SK-MEL-5 (cell line): ENCODE data around the gene ACAD10. TPM values are rescaled to one million over a fixed set of nuclear protein-coding genes. Genes with fewer than 3 reads are reported as not detected.

Experiments used
- DNase-seq: peaks from one replicate; pipeline ENCODE4 v3.0.0-alpha.2; 2016; ENCODE audit warnings: low read depth, low spot score
- in situ Hi-C: cut with HindIII; loops from 2 replicates; pipeline ENCODE4 v1.10.0; 2016; ENCODE audit warnings: low sequenced_read_pairs, high pct_unique_total_duplicates, low pct_unique_long_range_greater_than_20kb
- small RNA-seq, 2 experiments: library from RNA; depleted of rRNA; stranded (forward); fragments of <200 nt; gene quantifications; one replicate each; pipeline ENCODE3, GENCODE V24; 2014
- total RNA-seq: library from RNA; depleted of rRNA; stranded (reverse); fragments of >200 nt; shearing (Covaris generic); gene quantifications from 2 replicates; pipeline ENCODE4 v1.2.3, GENCODE V29; 2014; rRNA removed

The ACAD10 gene
- total RNA-seq, 1 experiment from 2014 or later, result 17.2 TPM

DNA sequence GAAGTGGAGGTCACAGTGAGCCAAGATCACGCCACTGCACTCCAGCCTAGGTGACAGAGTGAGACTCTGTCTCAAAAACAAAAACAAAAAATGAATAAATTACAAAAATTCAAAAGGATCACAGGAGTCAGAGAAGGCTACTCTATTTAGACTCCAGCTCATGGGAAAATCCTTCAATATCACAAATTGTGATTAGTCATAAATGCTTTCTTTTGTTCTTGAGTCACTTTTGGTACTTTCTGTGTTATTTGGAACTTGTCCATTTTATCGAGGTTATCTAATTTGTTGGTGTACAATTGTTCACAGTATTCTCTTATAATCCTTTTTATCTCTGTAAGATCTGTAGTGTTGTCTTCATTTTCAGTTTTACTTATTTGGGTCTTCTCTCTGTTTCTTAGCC lies 99.8 kb downstream of the ACAD10 start:
- in situ Hi-C loops, result no loop called here
- DNase-seq, result no peak

DNA sequence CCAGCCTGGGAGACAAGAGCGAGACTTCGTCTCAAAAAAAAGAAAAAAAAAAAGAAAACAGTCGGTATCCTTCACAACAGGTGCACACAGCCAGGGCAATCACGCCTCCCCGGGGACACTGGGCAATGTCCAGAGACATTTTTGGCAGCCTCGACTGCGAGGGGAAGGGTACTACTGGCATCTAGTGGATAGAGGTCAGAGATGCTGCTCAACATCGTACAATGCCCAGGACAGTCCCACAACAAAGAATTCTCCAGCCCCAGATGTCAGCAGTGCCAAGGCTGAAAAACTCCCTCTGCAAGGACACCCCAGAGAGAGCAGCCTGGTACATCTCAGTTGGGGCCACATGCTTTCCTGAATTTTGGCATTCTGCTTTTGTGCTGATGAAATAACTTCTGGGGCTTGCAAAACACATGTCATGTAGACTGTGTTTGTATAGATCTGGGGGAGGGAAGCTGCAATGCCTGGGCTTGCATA lies 102.4 kb downstream of the ACAD10 start:
- peak; percentile 59 for DNase-seq
- in situ Hi-C loops, result no loop called here

DNA sequence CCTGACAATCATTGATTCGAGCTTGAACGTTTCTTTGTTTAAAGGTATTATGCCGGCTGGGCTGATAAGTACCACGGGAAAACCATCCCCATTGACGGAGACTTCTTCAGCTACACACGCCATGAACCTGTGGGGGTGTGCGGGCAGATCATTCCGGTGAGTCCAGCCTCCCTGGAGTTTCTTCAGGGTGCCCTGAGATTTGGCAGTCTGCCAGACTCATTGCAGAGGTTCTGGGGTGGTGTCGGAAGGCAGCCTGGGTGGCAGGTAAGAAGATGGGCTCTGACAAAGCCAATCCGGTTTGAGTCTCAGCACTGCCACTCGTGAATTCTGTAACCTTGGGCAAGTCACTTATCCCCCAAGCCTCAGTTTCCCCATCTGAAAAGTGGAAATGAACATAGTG lies 103.9 kb downstream of the ACAD10 start:
- in situ Hi-C loops, result no loop called here

DNA sequence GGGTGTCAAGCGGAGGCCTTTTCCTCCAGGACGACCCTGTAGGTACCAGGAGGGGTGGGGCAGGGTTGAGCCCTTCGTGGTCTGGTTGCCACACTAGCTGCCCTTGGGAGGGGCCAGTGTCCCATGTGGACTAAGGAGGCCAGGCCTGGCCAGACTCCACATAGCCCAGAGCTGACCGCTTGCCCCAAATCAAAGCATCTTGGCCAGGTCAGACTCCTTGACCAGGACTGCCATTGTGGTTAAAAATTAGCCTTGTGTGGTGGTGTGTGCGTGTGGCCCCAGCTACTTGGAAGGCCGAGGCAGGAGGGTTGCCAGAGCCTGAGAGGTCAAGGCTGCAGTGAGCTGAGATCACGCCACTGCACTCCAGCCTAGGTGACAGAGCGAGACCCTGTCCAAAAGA lies 105.7 kb downstream of the ACAD10 start:
- DNase-seq, result no peak
- in situ Hi-C loops, result no loop called here

More for the DNA sequence above, 103.9 kb downstream of the ACAD10 start:
- no peak for DNase-seq

DNA sequence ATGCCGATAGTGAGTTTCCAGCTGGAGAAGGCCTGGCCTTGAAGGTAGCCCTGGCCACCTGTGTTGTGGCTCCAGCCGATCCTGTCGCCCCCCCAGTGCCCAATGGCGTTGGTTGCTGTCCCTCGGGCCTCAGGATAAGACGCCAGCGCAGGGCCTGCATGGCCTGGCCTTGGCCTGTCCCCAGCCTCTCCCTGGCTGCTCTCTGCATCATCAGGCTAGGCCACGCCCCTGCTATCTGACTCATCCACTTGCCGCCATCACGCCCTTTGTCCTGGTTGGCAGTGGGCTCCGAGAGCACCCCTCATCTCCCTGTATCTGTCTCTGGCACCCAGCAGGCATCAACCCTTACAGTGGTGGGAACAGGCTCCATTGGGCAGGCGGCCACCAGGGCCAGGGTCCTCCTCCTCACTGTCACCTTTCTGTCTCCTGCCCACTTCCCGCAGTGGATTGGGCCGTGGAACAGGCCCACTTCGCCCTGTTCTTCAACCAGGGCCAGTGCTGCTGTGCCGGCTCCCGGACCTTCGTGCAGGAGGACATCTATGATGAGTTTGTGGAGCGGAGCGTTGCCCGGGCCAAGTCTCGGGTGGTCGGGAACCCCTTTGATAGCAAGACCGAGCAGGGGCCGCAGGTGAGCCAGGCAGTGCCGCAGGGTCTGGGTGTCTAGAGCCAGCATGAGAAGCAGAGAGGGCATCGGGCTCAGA lies 106.5 kb downstream of the ACAD10 start:
- DNase-seq, result no peak
- in situ Hi-C loops, result no loop called here

DNA sequence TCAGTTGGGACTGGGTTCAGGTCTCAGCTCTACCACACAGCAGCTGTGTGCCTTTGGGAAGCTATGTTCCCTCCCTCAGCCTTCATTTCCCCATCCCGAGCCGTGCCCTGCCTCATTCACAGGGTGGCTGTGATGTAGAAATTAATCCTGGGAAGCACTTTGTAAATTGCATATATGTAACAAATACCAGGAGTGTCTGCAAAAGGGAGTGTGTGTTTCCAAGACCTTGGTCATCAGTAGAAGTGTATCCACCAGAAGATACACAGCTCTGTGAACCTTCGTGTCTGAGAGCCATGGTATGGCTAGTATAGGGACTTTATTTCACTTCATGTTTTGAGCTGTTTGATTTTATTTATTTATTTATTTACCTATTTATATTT lies 107.0 kb downstream of the ACAD10 start:
- in situ Hi-C loops, result no loop called here
- DNase-seq, result no peak

DNA sequence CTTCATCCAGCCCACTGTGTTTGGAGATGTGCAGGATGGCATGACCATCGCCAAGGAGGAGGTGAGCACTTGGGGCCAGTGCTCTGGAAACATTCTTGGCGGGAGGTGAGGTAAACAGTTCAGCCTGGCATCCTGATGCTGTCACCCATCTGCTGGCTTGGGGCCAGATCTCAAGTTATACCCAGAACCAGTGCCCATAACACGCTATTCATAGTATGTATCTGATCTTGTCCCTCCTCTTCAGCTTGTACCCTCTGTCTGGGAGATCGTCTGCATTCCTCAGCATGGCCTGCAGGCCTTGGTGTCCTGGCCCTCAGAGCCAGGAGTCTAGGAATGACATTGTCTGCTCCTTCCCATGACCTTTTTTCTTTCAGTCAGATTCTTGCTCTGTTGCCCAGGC lies 112.3 kb downstream of the ACAD10 start:
- no peak for DNase-seq

DNA sequence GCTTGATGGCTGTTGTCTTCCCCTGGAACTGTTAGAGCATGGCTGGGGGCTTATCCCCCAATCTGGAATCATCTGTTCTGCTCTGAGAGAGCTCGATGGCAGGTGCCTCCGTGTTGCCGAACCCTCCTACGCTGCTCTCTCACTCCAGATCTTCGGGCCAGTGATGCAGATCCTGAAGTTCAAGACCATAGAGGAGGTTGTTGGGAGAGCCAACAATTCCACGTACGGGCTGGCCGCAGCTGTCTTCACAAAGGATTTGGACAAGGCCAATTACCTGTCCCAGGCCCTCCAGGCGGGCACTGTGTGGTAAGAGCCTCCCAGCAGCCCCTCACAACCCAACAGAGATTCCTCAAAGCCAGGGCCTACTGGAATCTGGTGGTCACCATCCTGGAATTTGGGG lies 113.9 kb downstream of the ACAD10 start:
- in situ Hi-C loops, result no loop called here
- DNase-seq, result no peak

More for the DNA sequence above, 112.3 kb downstream of the ACAD10 start:
- in situ Hi-C loops, result no loop called here

DNA sequence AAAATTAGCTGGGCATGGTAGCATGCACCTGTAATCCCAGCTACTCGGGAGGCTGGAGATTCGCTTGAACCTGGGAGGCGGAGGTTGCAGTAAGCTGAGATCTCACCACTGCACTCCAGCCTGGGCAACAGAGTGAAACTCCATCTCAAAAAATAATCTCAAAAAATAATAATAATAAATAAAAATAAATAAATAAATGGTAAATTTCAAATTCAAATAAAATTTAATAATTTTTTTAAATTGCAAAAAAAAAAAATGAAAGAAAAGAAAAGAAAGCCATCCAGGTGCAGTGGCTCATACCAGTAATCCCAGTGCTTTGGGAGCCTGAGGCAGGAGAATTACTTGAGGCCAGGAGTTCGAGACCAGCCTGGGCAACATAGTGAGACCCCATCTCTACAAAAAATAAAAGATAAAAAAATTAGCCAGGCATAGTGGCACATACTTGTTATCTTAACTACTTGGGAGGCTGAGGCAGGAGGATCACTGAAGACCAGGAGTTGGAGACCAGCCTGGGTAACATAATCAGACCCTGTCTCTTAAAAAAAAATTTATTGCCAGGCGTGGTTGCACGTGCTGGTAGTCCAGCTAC lies 117.3 kb downstream of the ACAD10 start:
- in situ Hi-C loops, result no loop called here
- DNase-seq, result no peak

DNA sequence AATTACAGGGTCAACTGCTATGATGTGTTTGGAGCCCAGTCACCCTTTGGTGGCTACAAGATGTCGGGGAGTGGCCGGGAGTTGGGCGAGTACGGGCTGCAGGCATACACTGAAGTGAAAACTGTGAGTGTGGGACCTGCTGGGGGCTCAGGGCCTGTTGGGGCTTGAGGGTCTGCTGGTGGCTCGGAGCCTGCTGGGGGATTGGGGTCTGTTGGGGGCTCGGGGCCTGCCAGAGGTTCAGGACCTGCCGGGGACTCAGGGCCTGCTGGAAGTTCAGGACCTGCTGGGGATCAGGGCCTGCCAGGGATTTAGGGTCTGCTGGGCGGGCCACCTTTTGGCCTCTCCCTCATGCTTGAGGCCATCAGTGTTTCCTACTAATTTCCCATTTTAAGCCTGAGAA lies 118.0 kb downstream of the ACAD10 start:
- in situ Hi-C loops, result no loop called here
- DNase-seq, result no peak

DNA sequence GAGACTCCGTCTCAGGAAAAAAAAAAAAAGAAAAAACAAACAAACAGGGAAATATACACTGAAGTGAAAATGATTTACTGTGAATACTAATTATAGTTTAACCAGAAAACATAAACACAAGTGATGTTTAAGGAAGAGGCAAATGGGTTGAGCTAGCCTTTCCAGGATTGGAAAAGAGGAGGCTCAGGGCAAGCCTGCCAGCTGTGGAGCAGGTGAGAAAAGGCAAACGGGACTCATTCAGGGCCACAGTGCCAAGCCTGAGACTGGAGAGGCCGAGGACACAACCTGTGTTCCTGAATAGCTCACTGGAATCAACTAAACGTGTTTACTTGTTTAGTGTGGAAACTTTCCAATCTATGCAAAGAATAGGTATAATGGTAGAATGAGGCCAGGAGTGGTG lies 120.5 kb downstream of the ACAD10 start:
- in situ Hi-C loops, result no loop called here
- DNase-seq, result no peak

Small RNA genes lying within 50 kb of the gene (small RNA-seq; reads per million reads assigned to genes)
- 0 reads per million in 2 experiments for gene MIR6761

Other genes with a start within 250 kb of the ACAD10 start
- 12.4 and 12.8 TPM in 2 replicates for gene ATXN2, start 86.7 kb upstream of the ACAD10 start, total RNA-seq
- 25.1 and 27.6 TPM in 2 replicates for gene BRAP, start 97 bp upstream of the ACAD10 start, total RNA-seq
- 21.1 and 21.5 TPM in 2 replicates for gene ALDH2, start 80.9 kb downstream of the ACAD10 start, total RNA-seq
- gene MAPKAPK5, start 156.2 kb downstream of the ACAD10 start, total RNA-seq, result 56.5 and 58.4 TPM in 2 replicates